Measurements from ENCODE around the gene PLXNA1.

GRCh38 chr3:127011270-127011992 is 28.5 kb downstream of the PLXNA1 start:
- TF ChIP-seq, protein P1, sequence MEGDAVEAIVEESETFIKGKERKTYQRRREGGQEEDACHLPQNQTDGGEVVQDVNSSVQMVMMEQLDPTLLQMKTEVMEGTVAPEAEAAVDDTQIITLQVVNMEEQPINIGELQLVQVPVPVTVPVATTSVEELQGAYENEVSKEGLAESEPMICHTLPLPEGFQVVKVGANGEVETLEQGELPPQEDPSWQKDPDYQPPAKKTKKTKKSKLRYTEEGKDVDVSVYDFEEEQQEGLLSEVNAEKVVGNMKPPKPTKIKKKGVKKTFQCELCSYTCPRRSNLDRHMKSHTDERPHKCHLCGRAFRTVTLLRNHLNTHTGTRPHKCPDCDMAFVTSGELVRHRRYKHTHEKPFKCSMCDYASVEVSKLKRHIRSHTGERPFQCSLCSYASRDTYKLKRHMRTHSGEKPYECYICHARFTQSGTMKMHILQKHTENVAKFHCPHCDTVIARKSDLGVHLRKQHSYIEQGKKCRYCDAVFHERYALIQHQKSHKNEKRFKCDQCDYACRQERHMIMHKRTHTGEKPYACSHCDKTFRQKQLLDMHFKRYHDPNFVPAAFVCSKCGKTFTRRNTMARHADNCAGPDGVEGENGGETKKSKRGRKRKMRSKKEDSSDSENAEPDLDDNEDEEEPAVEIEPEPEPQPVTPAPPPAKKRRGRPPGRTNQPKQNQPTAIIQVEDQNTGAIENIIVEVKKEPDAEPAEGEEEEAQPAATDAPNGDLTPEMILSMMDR (IDR thresholded peaks at IDR 0.05; ENCODE audit: low read depth, low read length), result no peak
- no peak for TF ChIP-seq POLR2A (IDR thresholded peaks at IDR 0.05; ENCODE audit: extremely low read depth, insufficient read length)
- TF ChIP-seq, protein P2, sequence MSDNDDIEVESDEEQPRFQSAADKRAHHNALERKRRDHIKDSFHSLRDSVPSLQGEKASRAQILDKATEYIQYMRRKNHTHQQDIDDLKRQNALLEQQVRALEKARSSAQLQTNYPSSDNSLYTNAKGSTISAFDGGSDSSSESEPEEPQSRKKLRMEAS (IDR thresholded peaks at IDR 0.05; ENCODE audit: low read depth, low read length), result no peak
